Muscle layer of duodenum (tissue), 2 donors: ENCODE results near the gene KPNB1.

Experiments
- H3K27ac ChIP-seq: one replicate; pipeline ENCODE4 v1.7.0; 2013; ENCODE audit warnings: mild to moderate bottlenecking, low read length
- H3K27me3 ChIP-seq: one replicate; pipeline ENCODE4 v1.7.0; 2013; ENCODE audit warnings: low read depth, mild to moderate bottlenecking, control low read depth, low read length
- H3K36me3 ChIP-seq, 2 donors: one replicate each; pipeline ENCODE4 v1.7.0; 2013; ENCODE audit warnings: low read length in 2 of 2, control low read depth in 1 of 2, mild to moderate bottlenecking in 1 of 2; ENCODE audit not compliant: insufficient read depth in 2 of 2, control insufficient read depth in 1 of 2
- H3K4me1 ChIP-seq, 2 donors: one replicate each; pipeline ENCODE4 v1.7.0; 2013; ENCODE audit warnings: low read length in 2 of 2, mild to moderate bottlenecking in 2 of 2, control low read depth in 1 of 2, moderate library complexity in 1 of 2; ENCODE audit not compliant: insufficient read depth in 2 of 2, control insufficient read depth in 1 of 2
- H3K4me3 ChIP-seq, 2 donors: one replicate each; pipeline ENCODE4 v1.7.0; 2013; ENCODE audit warnings: low read length in 2 of 2, low read depth in 1 of 2, mild to moderate bottlenecking in 1 of 2
- H3K9me3 ChIP-seq, 2 donors: one replicate each; pipeline ENCODE4 v1.7.0; 2013; ENCODE audit warnings: low read length in 2 of 2, control low read depth in 1 of 2, mild to moderate bottlenecking in 1 of 2; ENCODE audit not compliant: control insufficient read depth in 1 of 2
- donor health status: healthy.

Gene KPNB1

DNA sequence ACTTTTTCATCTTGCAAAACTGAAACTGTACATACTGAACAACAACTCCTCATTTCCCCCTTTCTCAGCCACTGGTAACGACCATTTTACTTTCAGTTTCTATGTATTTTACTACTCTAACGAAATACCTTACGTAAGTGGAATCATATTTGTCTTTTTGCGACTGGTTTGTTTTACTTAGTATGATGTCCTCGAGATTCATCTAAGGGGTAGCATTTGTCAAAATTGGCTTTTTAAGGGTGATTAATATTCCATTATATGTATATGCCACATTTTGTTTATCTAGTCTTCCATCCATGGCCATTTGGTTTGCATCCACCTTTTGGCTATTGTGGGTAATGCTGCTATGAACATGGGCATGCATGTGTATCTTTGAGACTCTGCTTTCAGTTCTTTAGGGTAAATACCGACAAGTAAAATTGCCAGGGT is 10.4 kb downstream of the KPNB1 start:
- Histone ChIP-seq H3K4me3 (peak overlapping the region in 1 of 2 donors; percentile 36), H3K27ac (peak overlapping the region; percentile 47), H3K9me3 (no peaks in the 10 kb centered on the region), H3K27me3 (no peaks in the 10 kb centered on the region), H3K4me1 (peaks cover under 1 to 7% of the 10 kb centered on the region in 2 donors), H3K36me3 (peaks cover 71 to 79% of the 10 kb centered on the region in 2 donors)

GRCh38 chr17:47663912-47664623 is 14.3 kb downstream of the KPNB1 start:
- no peaks in the 10 kb centered on the region for H3K9me3 ChIP-seq
- peaks cover 60 to 71% of the 10 kb centered on the region in 2 donors for H3K36me3 ChIP-seq
- no peak overlapping the region for H3K27ac ChIP-seq
- peaks cover 0 to 5% of the 10 kb centered on the region in 2 donors for H3K4me1 ChIP-seq
- H3K27me3 ChIP-seq = no peaks in the 10 kb centered on the region
- no peak overlapping the region for H3K4me3 ChIP-seq

DNA sequence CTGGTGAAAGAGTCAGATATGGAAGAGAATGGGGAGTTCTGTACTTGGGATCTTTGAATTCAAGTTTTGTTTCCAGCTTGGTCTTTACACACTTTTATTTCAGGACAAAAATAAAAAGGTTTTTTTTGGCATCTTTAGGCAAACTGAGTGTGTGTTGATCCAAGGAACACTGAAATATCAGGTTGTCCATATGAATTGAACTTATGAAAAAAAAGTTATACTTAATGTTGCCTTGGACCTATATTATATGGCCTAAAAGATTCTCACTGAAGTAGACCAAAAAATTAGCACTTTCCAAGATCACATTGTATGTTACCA is 14.9 kb downstream of the KPNB1 start:
- no peaks in the 10 kb centered on the region for H3K9me3 ChIP-seq
- H3K36me3 ChIP-seq = peaks cover 62 to 76% of the 10 kb centered on the region in 2 donors
- H3K27ac ChIP-seq = no peak overlapping the region
- H3K4me1 ChIP-seq = peaks cover 0 to 5% of the 10 kb centered on the region in 2 donors
- H3K4me3 ChIP-seq = no peak overlapping the region
- no peaks in the 10 kb centered on the region for H3K27me3 ChIP-seq

DNA sequence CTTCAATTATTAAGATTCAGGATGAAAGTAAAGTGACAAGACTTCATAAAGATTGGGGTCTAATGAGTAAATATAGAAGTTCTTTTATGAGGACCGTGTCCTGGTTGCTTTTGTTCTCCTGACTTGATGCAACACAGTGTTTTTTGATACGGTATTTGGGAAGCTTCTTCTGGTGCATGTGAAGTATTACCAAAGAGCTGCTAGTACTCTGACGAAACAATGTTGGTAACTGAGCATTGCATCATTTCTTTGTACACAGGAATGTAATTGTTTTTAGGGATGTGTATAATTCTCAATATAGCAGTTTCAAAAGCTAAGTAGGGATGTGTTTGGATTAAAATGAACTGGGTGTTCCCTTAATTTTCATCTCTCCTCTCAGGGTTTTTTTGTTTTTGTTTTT is 15.9 kb downstream of the KPNB1 start:
- Histone ChIP-seq H3K27me3 (no peaks in the 10 kb centered on the region), H3K4me3 (no peak overlapping the region), H3K4me1 (no peaks in the 10 kb centered on the region), H3K36me3 (peaks cover 66 to 86% of the 10 kb centered on the region in 2 donors), H3K27ac (no peak overlapping the region), H3K9me3 (no peaks in the 10 kb centered on the region)

GRCh38 chr17:47669081-47669480 is 19.4 kb downstream of the KPNB1 start:
- peaks cover 64 to 85% of the 10 kb centered on the region in 2 donors for H3K36me3 ChIP-seq

DNA sequence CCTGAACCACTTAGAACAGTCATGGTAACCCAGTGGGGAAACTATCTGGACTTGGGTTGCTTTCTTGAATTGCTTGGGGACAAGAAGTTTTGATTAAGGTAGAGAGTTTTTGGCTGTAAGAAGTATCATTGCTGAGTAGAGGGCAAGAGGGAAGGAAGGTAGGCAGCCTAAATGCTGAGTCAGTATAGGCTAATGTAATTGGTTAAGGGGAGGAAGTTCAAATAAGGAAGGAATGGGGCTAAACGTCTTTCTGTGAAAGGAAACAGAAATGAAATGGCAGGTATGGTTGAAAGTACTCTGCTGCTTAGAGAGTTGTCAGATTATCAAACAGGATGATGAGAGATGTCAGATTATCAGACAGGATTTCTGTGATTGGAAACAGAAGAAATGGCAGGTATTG is 20.3 kb downstream of the KPNB1 start:
- H3K36me3 ChIP-seq = peaks cover 64 to 89% of the 10 kb centered on the region in 2 donors
- no peak overlapping the region for H3K27ac ChIP-seq
- no peaks in the 10 kb centered on the region for H3K9me3 ChIP-seq
- no peaks in the 10 kb centered on the region for H3K4me1 ChIP-seq
- no peak overlapping the region for H3K4me3 ChIP-seq
- no peaks in the 10 kb centered on the region for H3K27me3 ChIP-seq

More at GRCh38 chr17:47669081-47669480, 19.4 kb downstream of the KPNB1 start:
- no peaks in the 10 kb centered on the region for H3K27me3 ChIP-seq
- H3K4me3 ChIP-seq = no peak overlapping the region
- no peak overlapping the region for H3K27ac ChIP-seq
- H3K4me1 ChIP-seq = no peaks in the 10 kb centered on the region
- no peaks in the 10 kb centered on the region for H3K9me3 ChIP-seq

- H3K27me3 ChIP-seq = no peaks in the 10 kb centered on the region
- no peak overlapping the region for H3K27ac ChIP-seq
- peaks cover 74 to 96% of the 10 kb centered on the region in 2 donors for H3K36me3 ChIP-seq
- no peaks in the 10 kb centered on the region for H3K4me1 ChIP-seq
- H3K4me3 ChIP-seq = no peak overlapping the region
- no peaks in the 10 kb centered on the region for H3K9me3 ChIP-seq
Observed at GRCh38 chr17:47674499-47674898, 24.8 kb downstream of the KPNB1 start.

DNA sequence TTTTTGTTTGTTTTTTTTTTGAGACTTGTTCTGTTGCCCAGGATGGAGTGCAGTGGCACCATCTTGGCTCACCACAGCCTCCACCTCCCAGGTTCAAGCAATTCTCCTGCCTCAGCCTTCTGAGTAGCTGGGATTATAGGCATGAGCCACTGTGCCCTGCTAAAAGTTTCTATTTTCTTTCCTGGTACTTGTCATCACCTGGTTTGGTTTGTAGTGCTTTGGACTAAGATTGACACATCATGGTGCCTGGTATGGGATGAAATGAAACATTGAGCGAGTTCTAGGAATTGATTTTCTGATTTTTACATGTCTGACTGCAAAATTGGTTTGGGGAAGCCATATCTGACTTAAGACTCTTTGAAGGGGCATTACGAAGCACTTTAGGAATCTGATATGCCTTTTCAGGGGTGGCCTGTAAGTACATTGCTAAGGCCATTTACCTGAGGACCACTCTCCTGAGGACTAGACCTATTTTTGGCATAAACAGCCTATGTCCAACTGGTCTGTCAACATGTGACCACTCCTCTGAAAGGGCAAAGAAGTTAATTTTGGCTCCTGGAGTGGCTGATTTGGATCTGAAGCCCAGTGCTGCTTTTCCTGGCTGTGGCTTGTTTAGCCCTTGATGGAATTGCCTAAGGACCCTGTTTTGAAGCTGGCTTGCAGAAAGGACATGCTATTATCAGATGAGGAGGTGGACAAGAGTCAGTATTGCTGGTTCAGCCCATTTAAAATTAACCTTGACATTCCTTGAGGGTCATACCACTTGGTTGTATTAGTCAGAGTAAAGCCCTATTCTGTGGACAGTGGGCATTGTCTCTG is 25.9 kb downstream of the KPNB1 start:
- Histone ChIP-seq H3K27ac (no peak overlapping the region), H3K4me3 (no peak overlapping the region), H3K36me3 (peaks cover 71 to 94% of the 10 kb centered on the region in 2 donors)

DNA sequence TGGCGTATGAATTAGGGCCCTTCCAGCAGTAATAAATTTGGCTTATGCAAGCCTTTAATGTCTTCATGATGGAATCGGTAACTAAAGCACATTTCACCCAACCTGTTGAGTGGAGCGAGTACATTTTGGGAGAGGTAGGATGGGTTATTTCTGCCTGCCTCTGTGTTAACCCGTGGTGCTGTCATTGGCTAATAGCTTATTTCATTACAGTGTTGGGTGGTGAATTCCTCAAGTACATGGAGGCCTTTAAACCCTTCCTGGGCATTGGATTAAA is 26.4 kb downstream of the KPNB1 start:
- no peak overlapping the region for H3K27ac ChIP-seq
- H3K27me3 ChIP-seq = no peaks in the 10 kb centered on the region
- no peaks in the 10 kb centered on the region for H3K4me1 ChIP-seq
- no peak overlapping the region for H3K4me3 ChIP-seq
- peaks cover 73 to 88% of the 10 kb centered on the region in 2 donors for H3K36me3 ChIP-seq
- no peaks in the 10 kb centered on the region for H3K9me3 ChIP-seq

More for the DNA sequence above, 25.9 kb downstream of the KPNB1 start:
- no peaks in the 10 kb centered on the region for H3K27me3 ChIP-seq
- no peaks in the 10 kb centered on the region for H3K9me3 ChIP-seq
- H3K4me1 ChIP-seq = no peaks in the 10 kb centered on the region

DNA sequence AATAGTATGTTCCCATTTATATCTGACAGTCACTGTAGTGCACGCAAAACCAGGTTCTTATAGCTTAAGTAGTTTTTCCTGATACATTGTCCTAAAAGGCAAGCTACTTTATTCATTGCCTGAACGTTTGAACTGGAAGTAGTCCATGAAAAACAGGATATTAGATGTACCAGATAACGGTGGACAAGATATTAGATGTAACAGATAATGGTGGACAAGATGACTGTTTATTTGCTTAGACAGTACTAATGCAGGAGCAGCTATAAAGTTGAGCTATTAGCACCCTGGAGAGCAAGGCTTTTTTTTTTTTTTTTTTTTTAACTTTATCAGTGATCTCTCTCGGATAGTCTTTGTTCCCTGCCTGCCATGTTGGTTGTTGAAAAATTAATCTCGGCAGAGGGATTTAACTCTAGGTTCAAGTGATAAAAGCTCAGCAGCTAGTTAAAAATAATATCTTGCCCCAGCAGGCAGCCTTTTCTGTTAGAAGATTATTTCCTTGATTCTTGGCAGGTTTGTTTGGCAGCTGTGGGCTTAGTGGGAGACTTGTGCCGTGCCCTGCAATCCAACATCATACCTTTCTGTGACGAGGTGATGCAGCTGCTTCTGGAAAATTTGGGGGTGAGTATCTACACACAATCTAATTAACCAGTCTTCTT is 26.9 kb downstream of the KPNB1 start:
- Histone ChIP-seq H3K4me3 (no peak overlapping the region), H3K36me3 (peaks cover 73 to 85% of the 10 kb centered on the region in 2 donors), H3K4me1 (no peaks in the 10 kb centered on the region), H3K27me3 (no peaks in the 10 kb centered on the region), H3K9me3 (no peaks in the 10 kb centered on the region), H3K27ac (no peak overlapping the region)

DNA sequence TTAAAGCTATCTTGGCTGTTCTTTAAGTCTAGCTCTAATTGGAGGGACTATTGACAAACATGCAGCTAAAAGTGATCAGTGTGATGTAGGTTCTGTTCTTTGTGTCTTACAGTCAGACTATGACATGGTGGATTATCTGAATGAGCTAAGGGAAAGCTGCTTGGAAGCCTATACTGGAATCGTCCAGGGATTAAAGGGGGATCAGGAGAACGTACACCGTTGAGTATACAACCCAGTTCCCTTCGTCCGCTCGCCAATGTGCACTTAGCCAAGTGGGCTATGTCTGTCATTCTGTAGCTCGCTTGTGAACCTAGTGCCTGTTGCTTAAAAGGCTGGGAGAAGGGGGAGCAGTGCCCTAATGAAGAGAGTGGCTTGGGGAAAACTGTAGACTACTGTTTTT is 28.5 kb downstream of the KPNB1 start:
- Histone ChIP-seq H3K4me1 (no peaks in the 10 kb centered on the region), H3K4me3 (no peak overlapping the region), H3K27ac (no peak overlapping the region), H3K27me3 (no peaks in the 10 kb centered on the region), H3K9me3 (no peaks in the 10 kb centered on the region), H3K36me3 (peaks cover 76 to 82% of the 10 kb centered on the region in 2 donors)
